Heart left ventricle (tissue), 16 donors: ENCODE data around the gene KIF12. TPM values are rescaled to one million over a fixed set of nuclear protein-coding genes. Genes with fewer than 3 reads are reported as not detected.

Source experiments
- ATAC-seq, 4 donors: fragments of 200-7000 bp; cut with Tn5 transposase; one replicate each; pipeline ENCODE4 v1.9.1; 2020 to 2022; ENCODE audit warnings: moderate library complexity in 4 of 4, mild to moderate bottlenecking in 3 of 4, moderate number of reproducible peaks in 1 of 4
- DNase-seq, 5 donors: peaks; one replicate each; pipeline ENCODE4 v3.0.0-alpha.2; 2020
- H3K27ac ChIP-seq, 12 donors: fragments of 200-600 bp; sonication (generic) in 4 of 12; one replicate each; pipeline versions ENCODE4 v1.5.0 to v1.8.0; 2016 to 2022; ENCODE audit warnings: mild to moderate bottlenecking in 2 of 12
- H3K27me3 ChIP-seq, 9 donors: fragments of 200-600 bp; sonication (generic) in 2 of 9; one replicate each; pipeline versions ENCODE4 v1.5.1 to v1.8.0; 2016 to 2022; ENCODE audit warnings: mild to moderate bottlenecking in 3 of 9
- H3K36me3 ChIP-seq, 9 donors: fragments of 200-600 bp; sonication (generic) in 2 of 9; one replicate each; pipeline versions ENCODE4 v1.5.0 to v1.8.0; 2018 to 2022; ENCODE audit warnings: mild to moderate bottlenecking in 2 of 9
- H3K4me1 ChIP-seq, 12 donors: fragments of 200-600 bp; sonication (generic) in 4 of 12; one replicate each; pipeline versions ENCODE4 v1.5.0 to v1.8.0; 2016 to 2022; ENCODE audit warnings: mild to moderate bottlenecking in 3 of 12
- H3K4me3 ChIP-seq, 12 donors: fragments of 200-600 bp; sonication (generic) in 4 of 12; one replicate each; pipeline versions ENCODE4 v1.5.0 to v1.8.0; 2017 to 2022; ENCODE audit warnings: mild to moderate bottlenecking in 9 of 12, moderate library complexity in 4 of 12
- H3K9me3 ChIP-seq, 12 donors: fragments of 200-600 bp; sonication (generic) in 4 of 12; one replicate each; pipeline versions ENCODE4 v1.5.0 to v1.8.0; 2016 to 2022; ENCODE audit warnings: mild to moderate bottlenecking in 1 of 12
- CTCF ChIP-seq, 12 donors: fragments of 200-600 bp; sonication (generic) in 4 of 12; IDR thresholded peaks; one replicate each; pipeline versions ENCODE4 v1.5.0 to v1.8.0; 2018 to 2022; ENCODE audit warnings: antibody characterized with exemption in 12 of 12, mild to moderate bottlenecking in 5 of 12
- POLR2A ChIP-seq, 2 donors: fragments of 450-650 bp; IDR thresholded peaks; one replicate each; pipeline ENCODE4 v1.6.1; 2017; ENCODE audit warnings: antibody characterized with exemption in 2 of 2, mild to moderate bottlenecking in 2 of 2, moderate library complexity in 2 of 2
- WGBS, 4 donors: extraction: QIAGEN DNeasy Blood & Tissue Kit in 2 of 4; methylation state at CpG; one replicate each; pipeline versions ENCODE4 v1.1.5 to v1.1.7; 2013 to 2018; 5-methylcytosine and 5-hydroxymethylcytosine counted together
- intact Hi-C, 10 donors: fragments of 100-400 bp; cut with DNase I; formaldehyde crosslinking; loops; one replicate each; pipeline versions ENCODE4 v1.11.1 to v1.14.2; 2022
- polyA plus RNA-seq, 2 donors: library from polyadenylated mRNA; stranded (reverse); fragments of 200-250 nt; gene quantifications; one replicate each; pipeline ENCODE4 v1.2.3, GENCODE V29; 2013
- total RNA-seq, 9 donors: library from RNA; depleted of rRNA in 2 of 9; stranded (reverse); fragments of >200 nt in 2 of 9; fragmentation: NEBNext Ultra II Directional in 3 of 9; extraction: Animal tissue kit (Norgen Biotek cat#: 25700) in 3 of 9; gene quantifications; one replicate each; pipeline versions ENCODE4 v1.1.0 to v1.2.4, GENCODE V29; 2016 to 2023
- donor health status: ischemic (EF 13 %, LVEDD 7.1; RV severe dilation, severe dysfunction).
- donor health status: healthy with polysubstance abuse.
- donor health status: DM: no; HTN: yes; CAD: no.
- donor health status: DM: no; HTN: no; CAD: no.
- donor health status: ischemic (EF 25% LVEDD 6.9; RV normal size, moderate dysfunction).
- donor health status: ischemic (EF 25% LVEDD 5.7; RV mildly dilated, moderate dysfunction).
- donor health status: healthy.
- donor health status: DM: yes; HTN: yes; CAD: no.
- donor health status: ischemic (EF 35%, LVEDD 5.7; RV mildly dilated, moderate dysfunction).
- donor health status: nonischemic (EF 11% LVEDD 7.7; RV severe dilation, severe dysfunction).
- donor health status: DM: yes; HTN: yes; CAD: no.
- donor health status: PGD.
- donor health status: ischemic (EF 29% LVEDD 5.4; RV normal size, mild dysfunction).
- donor health status: nonischemic (EF 23%, LVEDD 6.1; RV moderate dilation, normal function).

The KIF12 gene
- total and polyA plus RNA-seq, 11 donors: 0.08 to 0.21 TPM; not detected in 9

GRCh38 chr9:114086009-114086408, 13.1 kb downstream of the KIF12 start:
- Histone ChIP-seq H3K9me3 (no peaks in the 10 kb centered on the region), H3K4me3 (no peak overlapping the region), H3K27me3 (no peaks in the 10 kb centered on the region), H3K4me1 (peaks cover 0 to 5% (median 0%) of the 10 kb centered on the region in 12 donors), H3K27ac (no peak overlapping the region), H3K36me3 (no peaks in the 10 kb centered on the region)
- intact Hi-C loops: no loop called here
- 93 to 95% (median 93%) methylated on average over 6 of the region's 6 CpGs for WGBS, 4 donors
- TF ChIP-seq POLR2A (IDR thresholded peaks at IDR 0.05): no peak
- no peak for TF ChIP-seq CTCF (IDR thresholded peaks at IDR 0.05)
- DNase-seq (no peak), ATAC-seq (no peak)

GRCh38 chr9:114085387-114085789, 13.7 kb downstream of the KIF12 start:
- ATAC-seq: no peak
- Histone ChIP-seq H3K36me3 (no peaks in the 10 kb centered on the region), H3K27me3 (no peaks in the 10 kb centered on the region), H3K9me3 (no peaks in the 10 kb centered on the region), H3K27ac (no peak overlapping the region), H3K4me1 (peaks cover 0 to 5% (median 0%) of the 10 kb centered on the region in 12 donors), H3K4me3 (no peak overlapping the region)
- no peak for TF ChIP-seq POLR2A (IDR thresholded peaks at IDR 0.05)
- no peak for TF ChIP-seq CTCF (IDR thresholded peaks at IDR 0.05)
- intact Hi-C loops: no loop called here
- DNase-seq: no peak
- 92 to 95% (median 94%) methylated on average over 9 of the region's 9 CpGs for WGBS, 4 donors

- H3K36me3 ChIP-seq: no peaks in the 10 kb centered on the region
- TF ChIP-seq CTCF (IDR thresholded peaks at IDR 0.05) (no peak), POLR2A (IDR thresholded peaks at IDR 0.05) (no peak)
- ATAC-seq (no peak), DNase-seq (no peak)
- no peak overlapping the region for H3K27ac ChIP-seq
- WGBS, 4 donors: 77 to 91% (median 81%) methylated on average over 11 of the region's 11 CpGs
- no peaks in the 10 kb centered on the region for H3K27me3 ChIP-seq
- H3K9me3 ChIP-seq: no peaks in the 10 kb centered on the region
- H3K4me1 ChIP-seq: peaks cover 0 to 5% (median 0%) of the 10 kb centered on the region in 12 donors
- no peak overlapping the region for H3K4me3 ChIP-seq
- intact Hi-C loops: loop anchor here in 5 of 10 donors (5.0 kb wide), 2 partner anchors 188 to 208 kb away; no protein-coding TSS in a partner anchor
These were observed 14.6 kb downstream of the KIF12 start for GRCh38 chr9:114084282-114085073.

- no peak for ATAC-seq
- DNase-seq: no peak
- intact Hi-C loops: loop anchor here in 7 of 10 donors (2.0 to 5.0 kb wide), 3 partner anchors 189 to 209 kb away; no protein-coding TSS in a partner anchor
- Histone ChIP-seq H3K4me3 (no peak overlapping the region), H3K36me3 (no peaks in the 10 kb centered on the region), H3K9me3 (no peaks in the 10 kb centered on the region), H3K27ac (no peak overlapping the region), H3K4me1 (peaks cover 0 to 5% (median 0%) of the 10 kb centered on the region in 12 donors), H3K27me3 (peaks cover 0 to 3% (median 0%) of the 10 kb centered on the region in 9 donors)
- TF ChIP-seq CTCF (IDR thresholded peaks at IDR 0.05) (no peak), POLR2A (IDR thresholded peaks at IDR 0.05) (no peak)
- WGBS, 4 donors: 92 to 96% (median 94%) methylated on average over 6 of the region's 6 CpGs
These were observed 15.4 kb downstream of the KIF12 start for GRCh38 chr9:114083666-114084065.
